OCI-LY7 (cell line): Measurements from ENCODE around the gene UBE3B.

Source experiments
- EZH2phosphoT487 ChIP-seq: fragments of 200-600 bp; sonication (generic); IDR thresholded peaks from 2 replicates; pipeline ENCODE4 v1.6.1; 2018; ENCODE audit warnings: low read depth, borderline replicate concordance, mild to moderate bottlenecking, mixed run types, antibody characterized with exemption, low read length, moderate library complexity, mixed read lengths
- TF ChIP-seq, protein P1 (sequence below): fragments of 200-600 bp; sonication (generic); conservative IDR thresholded peaks from 2 replicates; pipeline ENCODE4 v1.5.1; 2014; ENCODE audit warnings: mild to moderate bottlenecking, antibody characterized with exemption, low read length, moderate library complexity, mixed read lengths

DNA sequence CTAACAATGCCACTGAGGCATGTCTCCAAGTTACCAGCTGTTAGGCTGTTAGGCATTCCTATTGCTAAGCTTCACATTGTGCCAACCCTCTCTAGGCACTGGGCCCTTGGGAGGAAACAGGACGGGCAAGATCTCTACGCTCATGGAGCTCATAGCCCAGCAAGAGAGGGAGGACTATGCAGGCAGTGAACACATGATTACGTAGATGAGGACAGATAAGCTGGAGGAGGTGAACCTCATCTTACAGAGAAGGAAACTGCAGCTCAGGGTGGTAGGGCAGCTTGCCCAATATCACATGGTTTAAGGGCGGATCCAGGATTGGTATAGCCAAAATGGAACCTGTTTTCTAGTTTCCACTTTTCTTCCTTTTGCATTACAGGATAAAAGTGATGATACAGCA, 7.8 kb downstream of the UBE3B start:
- TF ChIP-seq, protein P1, sequence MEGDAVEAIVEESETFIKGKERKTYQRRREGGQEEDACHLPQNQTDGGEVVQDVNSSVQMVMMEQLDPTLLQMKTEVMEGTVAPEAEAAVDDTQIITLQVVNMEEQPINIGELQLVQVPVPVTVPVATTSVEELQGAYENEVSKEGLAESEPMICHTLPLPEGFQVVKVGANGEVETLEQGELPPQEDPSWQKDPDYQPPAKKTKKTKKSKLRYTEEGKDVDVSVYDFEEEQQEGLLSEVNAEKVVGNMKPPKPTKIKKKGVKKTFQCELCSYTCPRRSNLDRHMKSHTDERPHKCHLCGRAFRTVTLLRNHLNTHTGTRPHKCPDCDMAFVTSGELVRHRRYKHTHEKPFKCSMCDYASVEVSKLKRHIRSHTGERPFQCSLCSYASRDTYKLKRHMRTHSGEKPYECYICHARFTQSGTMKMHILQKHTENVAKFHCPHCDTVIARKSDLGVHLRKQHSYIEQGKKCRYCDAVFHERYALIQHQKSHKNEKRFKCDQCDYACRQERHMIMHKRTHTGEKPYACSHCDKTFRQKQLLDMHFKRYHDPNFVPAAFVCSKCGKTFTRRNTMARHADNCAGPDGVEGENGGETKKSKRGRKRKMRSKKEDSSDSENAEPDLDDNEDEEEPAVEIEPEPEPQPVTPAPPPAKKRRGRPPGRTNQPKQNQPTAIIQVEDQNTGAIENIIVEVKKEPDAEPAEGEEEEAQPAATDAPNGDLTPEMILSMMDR = no peak
- no peak for TF ChIP-seq EZH2phosphoT487
